Neural cell (in vitro differentiated cells): Measurements from ENCODE around the gene CFAP45. TPM values are rescaled to one million over a fixed set of nuclear protein-coding genes. Genes with fewer than 3 reads are reported as not detected.

Source experiments
- H2AFZ ChIP-seq: fragments of 200-600, 300-800 bp; sonication (generic), shearing (Covaris generic); 2 replicates; pipeline ENCODE4 v1.6.0; 2014; ENCODE audit warnings: low read depth, mild to moderate bottlenecking, antibody characterized with exemption, low read length, moderate library complexity
- H3F3A ChIP-seq: fragments of 200-600 bp; shearing (Covaris generic); 2 replicates; pipeline ENCODE4 v1.6.1; 2016; ENCODE audit warnings: mild to moderate bottlenecking, moderate library complexity, mixed read lengths, antibody characterized with exemption, low read length; ENCODE audit not compliant: insufficient read depth, poor library complexity, severe bottlenecking
- H3K27ac ChIP-seq: fragments of 200-600, 300-800 bp; sonication (generic), shearing (Covaris generic); 2 replicates; pipeline ENCODE4 v1.5.1; 2014; ENCODE audit warnings: mild to moderate bottlenecking, low read length, moderate library complexity
- H3K27me3 ChIP-seq: fragments of 300-800, 200-600 bp; sonication (generic), shearing (Covaris generic); 2 replicates; pipeline ENCODE4 v1.6.0; 2014; ENCODE audit warnings: mild to moderate bottlenecking, low read depth, low read length, moderate library complexity; ENCODE audit not compliant: insufficient read depth
- H3K36me3 ChIP-seq: fragments of 300-800, 200-600 bp; sonication (generic), shearing (Covaris generic); 2 replicates; pipeline ENCODE4 v1.5.1; 2014; ENCODE audit warnings: mild to moderate bottlenecking, antibody characterized with exemption, low read length, moderate library complexity; ENCODE audit not compliant: insufficient read depth
- H3K4me2 ChIP-seq: fragments of 300-800, 200-600 bp; sonication (generic), shearing (Covaris generic); 2 replicates; pipeline ENCODE4 v1.6.0; 2014; ENCODE audit warnings: mild to moderate bottlenecking, low read length
- H3K4me3 ChIP-seq: fragments of 300-800, 200-600 bp; sonication (generic), shearing (Covaris generic); 2 replicates; pipeline ENCODE4 v1.5.1; 2014; ENCODE audit warnings: mild to moderate bottlenecking, low read length, moderate library complexity
- H3K79me2 ChIP-seq: fragments of 200-600 bp; shearing (Covaris generic); replicated peaks from 2 replicates; pipeline ENCODE4 v1.6.0; 2014; ENCODE audit warnings: mild to moderate bottlenecking, low read length, moderate library complexity; ENCODE audit not compliant: insufficient read depth
- H3K9ac ChIP-seq: fragments of 300-800, 200-600 bp; sonication (generic), shearing (Covaris generic); 2 replicates; pipeline ENCODE4 v1.6.1; 2016; ENCODE audit warnings: mild to moderate bottlenecking, low read length, mixed read lengths
- H3K9me2 ChIP-seq: fragments of 200-600 bp; shearing (Covaris generic); 2 replicates; pipeline ENCODE4 v1.6.1; 2016; ENCODE audit warnings: mild to moderate bottlenecking, low read length, mixed read lengths; ENCODE audit not compliant: insufficient read depth
- H3K9me3 ChIP-seq: fragments of 200-600, 300-800 bp; sonication (generic), shearing (Covaris generic); 2 replicates; pipeline ENCODE4 v1.6.1; 2016; ENCODE audit warnings: mild to moderate bottlenecking, mixed run types, low read length, moderate library complexity, mixed read lengths
- H4K20me1 ChIP-seq: fragments of 200-600 bp; shearing (Covaris generic); 2 replicates; pipeline ENCODE4 v1.6.1; 2016; ENCODE audit warnings: mild to moderate bottlenecking, mixed run types; ENCODE audit not compliant: insufficient read depth
- CTCF ChIP-seq: fragments of 450-650 bp; IDR thresholded peaks from 2 replicates; pipeline ENCODE4 v1.5.1; 2014; ENCODE audit warnings: antibody characterized with exemption, mild to moderate bottlenecking, moderate library complexity; ENCODE audit not compliant: poor library complexity, severe bottlenecking
- EP300 ChIP-seq: fragments of 450-650 bp; conservative IDR thresholded peaks from 2 replicates; pipeline ENCODE4 v1.6.1; 2014; ENCODE audit warnings: antibody characterized with exemption, mild to moderate bottlenecking, moderate library complexity; ENCODE audit not compliant: poor library complexity, severe bottlenecking
- EZH2 ChIP-seq: fragments of 200-600, 300-800 bp; shearing (Covaris generic), sonication (generic); IDR thresholded peaks from 2 replicates; pipeline ENCODE4 v1.6.1; 2014; ENCODE audit warnings: antibody characterized with exemption, low read length, borderline replicate concordance, mild to moderate bottlenecking; ENCODE audit not compliant: insufficient read depth, poor library complexity, severe bottlenecking
- MXI1 ChIP-seq: fragments of 450-650 bp; conservative IDR thresholded peaks from 2 replicates; pipeline ENCODE4 v1.6.1; 2014; ENCODE audit warnings: antibody characterized with exemption, mild to moderate bottlenecking; ENCODE audit not compliant: poor library complexity, severe bottlenecking
- POLR2AphosphoS5 ChIP-seq: IDR thresholded peaks from 2 replicates; pipeline ENCODE4 v1.6.1; 2012
- RAD21 ChIP-seq: fragments of 450-650 bp; conservative IDR thresholded peaks from 2 replicates; pipeline ENCODE4 v1.6.1; 2014; ENCODE audit warnings: antibody characterized with exemption, mild to moderate bottlenecking, moderate library complexity
- REST ChIP-seq: IDR thresholded peaks from 2 replicates; pipeline ENCODE4 v1.6.1; 2012; ENCODE audit warnings: borderline replicate concordance
- SMC3 ChIP-seq: fragments of 450-650 bp; conservative IDR thresholded peaks from 2 replicates; pipeline ENCODE4 v1.6.1; 2014; ENCODE audit warnings: antibody characterized with exemption, mild to moderate bottlenecking, moderate library complexity; ENCODE audit not compliant: poor library complexity
- TAF1 ChIP-seq: IDR thresholded peaks from 2 replicates; pipeline ENCODE4 v1.6.1; 2012; ENCODE audit warnings: low read depth
- polyA plus RNA-seq: library from polyadenylated mRNA; depleted of rRNA; stranded (reverse); fragments of >200 nt; gene quantifications from 2 replicates; pipeline ENCODE4 v1.2.3, GENCODE V29; 2014

The CFAP45 gene
- polyA plus RNA-seq, 1 donor from 2014 or later: 0.12 TPM

- no peak overlapping the region for H3K4me3 ChIP-seq
- H3K27ac ChIP-seq: no peak overlapping the region
- no peaks in the 10 kb centered on the region for H3K9me3 ChIP-seq
- no peaks in the 10 kb centered on the region for H3K36me3 ChIP-seq
- H3K27me3 ChIP-seq: no peaks in the 10 kb centered on the region
- no peaks in the 10 kb centered on the region for H3K9me2 ChIP-seq
- H2AFZ ChIP-seq: no peak overlapping the region
- no peak for TF ChIP-seq SMC3
- TF ChIP-seq CTCF: no peak
- TF ChIP-seq REST: no peak
- no peak for TF ChIP-seq TAF1
- no peak for TF ChIP-seq MXI1
- TF ChIP-seq RAD21: no peak
- TF ChIP-seq POLR2AphosphoS5: no peak
- no peak for TF ChIP-seq EZH2
- no peak for TF ChIP-seq EP300
- no peak overlapping the region for H3K9ac ChIP-seq
- H4K20me1 ChIP-seq: no peaks in the 10 kb centered on the region
- H3F3A ChIP-seq: no peaks in the 10 kb centered on the region
- H3K79me2 ChIP-seq: no peaks in the 10 kb centered on the region
- no peak overlapping the region for H3K4me2 ChIP-seq
Observed at GRCh38 chr1:159897962-159898361, 2.0 kb downstream of the CFAP45 start.

GRCh38 chr1:159896546-159896930 is 3.4 kb downstream of the CFAP45 start:
- Histone ChIP-seq H3K27me3 (no peaks in the 10 kb centered on the region), H3K79me2 (no peaks in the 10 kb centered on the region), H3K9ac (no peak overlapping the region), H3K4me2 (no peak overlapping the region), H3K4me3 (no peak overlapping the region), H4K20me1 (no peaks in the 10 kb centered on the region), H3K27ac (no peak overlapping the region), H3F3A (no peaks in the 10 kb centered on the region), H3K9me3 (no peaks in the 10 kb centered on the region), H2AFZ (no peak overlapping the region), H3K9me2 (no peaks in the 10 kb centered on the region), H3K36me3 (no peaks in the 10 kb centered on the region)
- TF ChIP-seq POLR2AphosphoS5 (no peak), CTCF (no peak), EP300 (no peak), REST (no peak)
